Ishikawa (cell line): ENCODE data around the gene RPL12.

Experiments
- CEBPB ChIP-seq: IDR thresholded peaks from 2 replicates; pipeline ENCODE4 v1.6.1; 2012
- CREB1 ChIP-seq: IDR thresholded peaks from 2 replicates; pipeline ENCODE4 v1.6.1; 2012; ENCODE audit warnings: low read depth
- EGR1 ChIP-seq: IDR thresholded peaks from 2 replicates; pipeline ENCODE4 v1.6.1; 2012
- EP300 ChIP-seq: IDR thresholded peaks from 2 replicates; pipeline ENCODE4 v1.6.1; 2012; ENCODE audit warnings: borderline replicate concordance
- FOXM1 ChIP-seq: IDR thresholded peaks from 2 replicates; pipeline ENCODE4 v1.6.1; 2012; ENCODE audit warnings: low read depth, borderline replicate concordance
- MAX ChIP-seq: IDR thresholded peaks from 2 replicates; pipeline ENCODE4 v1.6.1; 2012
- NFIC ChIP-seq: IDR thresholded peaks from 2 replicates; pipeline ENCODE4 v1.6.1; 2012
- RAD21 ChIP-seq: IDR thresholded peaks from 2 replicates; pipeline ENCODE4 v1.6.1; 2012; ENCODE audit warnings: low read depth
- REST ChIP-seq: IDR thresholded peaks from 2 replicates; pipeline ENCODE4 v1.6.1; 2012; ENCODE audit warnings: low read depth, mild to moderate bottlenecking
- TAF1 ChIP-seq: IDR thresholded peaks from 2 replicates; pipeline ENCODE4 v1.6.1; 2012; ENCODE audit warnings: low read depth, mild to moderate bottlenecking
- TCF12 ChIP-seq: IDR thresholded peaks from 2 replicates; pipeline ENCODE4 v1.6.1; 2012; ENCODE audit warnings: low read depth
- TEAD4 ChIP-seq: IDR thresholded peaks from 2 replicates; pipeline ENCODE4 v1.6.1; 2012
- USF1 ChIP-seq: IDR thresholded peaks from 2 replicates; pipeline ENCODE4 v1.6.1; 2012
- YY1 ChIP-seq: IDR thresholded peaks from 2 replicates; pipeline ENCODE4 v1.6.1; 2012; ENCODE audit warnings: low read depth
- ZBTB7A ChIP-seq: IDR thresholded peaks from 2 replicates; pipeline ENCODE4 v1.6.1; 2012; ENCODE audit warnings: low read depth

RPL12 gene

GRCh38 chr9:127417131-127418036 is 33.8 kb downstream of the RPL12 start:
- TF ChIP-seq EGR1 (no peak), FOXM1 (no peak), USF1 (peak; percentile 43; the same call in 1 of the 2 replicates)

GRCh38 chr9:127415657-127416056 is 35.5 kb downstream of the RPL12 start:
- TF ChIP-seq USF1 (no peak), FOXM1 (no peak), CREB1 (no peak), TCF12 (no peak), NFIC (no peak), REST (no peak)

- no peak for TF ChIP-seq NFIC
Observed at GRCh38 chr9:127415141-127415540, 36.1 kb downstream of the RPL12 start.

GRCh38 chr9:127411122-127411521 is 40.1 kb downstream of the RPL12 start:
- TF ChIP-seq EP300: no peak
- no peak for TF ChIP-seq TAF1
- no peak for TF ChIP-seq TEAD4
- no peak for TF ChIP-seq RAD21
- no peak for TF ChIP-seq EGR1
- TF ChIP-seq NFIC: no peak
- TF ChIP-seq CREB1: no peak
- no peak for TF ChIP-seq USF1
- no peak for TF ChIP-seq ZBTB7A
- no peak for TF ChIP-seq TCF12

GRCh38 chr9:127407492-127407843 is 43.7 kb downstream of the RPL12 start:
- TF ChIP-seq CEBPB (no peak), REST (no peak), TCF12 (no peak), RAD21 (no peak), NFIC (no peak), EGR1 (no peak), EP300 (no peak), ZBTB7A (no peak), MAX (no peak), FOXM1 (no peak), CREB1 (no peak), TAF1 (no peak), TEAD4 (no peak), USF1 (no peak), YY1 (no peak)

GRCh38 chr9:127406799-127407491 is 44.3 kb downstream of the RPL12 start:
- TF ChIP-seq TAF1: no peak
- TF ChIP-seq ZBTB7A: no peak
- no peak for TF ChIP-seq EP300
- TF ChIP-seq FOXM1: no peak
- no peak for TF ChIP-seq TEAD4
- no peak for TF ChIP-seq EGR1
- TF ChIP-seq RAD21: no peak
- no peak for TF ChIP-seq USF1
- TF ChIP-seq TCF12: no peak
- no peak for TF ChIP-seq REST
- TF ChIP-seq MAX: no peak
- TF ChIP-seq CREB1: no peak
- TF ChIP-seq CEBPB: no peak
- no peak for TF ChIP-seq YY1
- no peak for TF ChIP-seq NFIC
